Liver (tissue), 9 donors: ENCODE data around the gene RNF215. TPM values are rescaled to one million over a fixed set of nuclear protein-coding genes. Genes with fewer than 3 reads are reported as not detected.

Experiments used
- DNase-seq: peaks from one replicate; pipeline ENCODE4 v3.0.0-alpha.2; 2017; ENCODE audit warnings: low spot score
- H3K27ac ChIP-seq, 2 donors: one replicate each; pipeline ENCODE4 v1.7.0; 2013; ENCODE audit warnings: inconsistent platforms in 2 of 2, low read length in 2 of 2, control low read depth in 1 of 2, low read depth in 1 of 2, mild to moderate bottlenecking in 1 of 2
- H3K27me3 ChIP-seq, 4 donors: one replicate each; pipeline versions ENCODE4 v1.6.1 to v1.7.0; 2013; ENCODE audit warnings: low read length in 3 of 4, inconsistent platforms in 1 of 4, mild to moderate bottlenecking in 1 of 4, moderate library complexity in 1 of 4; ENCODE audit not compliant: control insufficient read depth in 4 of 4, insufficient read depth in 4 of 4
- H3K36me3 ChIP-seq, 4 donors: one replicate each; pipeline versions ENCODE4 v1.6.1 to v1.7.0; 2013; ENCODE audit warnings: low read length in 3 of 4, mild to moderate bottlenecking in 3 of 4, low read depth in 1 of 4, moderate library complexity in 1 of 4; ENCODE audit not compliant: control insufficient read depth in 4 of 4, insufficient read depth in 3 of 4
- H3K4me1 ChIP-seq, 4 donors: one replicate each; pipeline versions ENCODE4 v1.6.1 to v1.7.0; 2013; ENCODE audit warnings: low read length in 3 of 4, mild to moderate bottlenecking in 3 of 4, moderate library complexity in 1 of 4; ENCODE audit not compliant: control insufficient read depth in 4 of 4, insufficient read depth in 4 of 4
- H3K4me3 ChIP-seq, 3 donors: one replicate each; pipeline versions ENCODE4 v1.6.1 to v1.7.0; 2013; ENCODE audit warnings: low read length in 3 of 3, control low read depth in 1 of 3, low read depth in 1 of 3, mild to moderate bottlenecking in 1 of 3
- H3K9ac ChIP-seq, 2 donors: one replicate each; pipeline ENCODE4 v1.7.0; 2013; ENCODE audit warnings: low read length in 2 of 2, mild to moderate bottlenecking in 2 of 2, moderate library complexity in 2 of 2, control low read depth in 1 of 2, low read depth in 1 of 2
- H3K9me3 ChIP-seq, 4 donors: one replicate each; pipeline versions ENCODE4 v1.6.1 to v1.7.0; 2013; ENCODE audit warnings: low read length in 3 of 4; ENCODE audit not compliant: control insufficient read depth in 4 of 4
- ATF3 ChIP-seq: IDR thresholded peaks from 2 replicates; pipeline ENCODE4 v1.6.1; 2016; ENCODE audit warnings: antibody characterized with exemption
- CTCF ChIP-seq: fragments of 150-350 bp; IDR thresholded peaks from 2 replicates; pipeline ENCODE4 v1.5.1; 2017; ENCODE audit warnings: improper control_type of control experiment, low read depth, low read length; ENCODE audit not compliant: missing input control
- EGR1 ChIP-seq, 2 donors: IDR thresholded peaks; 2 replicates each; pipeline ENCODE4 v1.6.1; 2016 to 2018; ENCODE audit warnings: antibody characterized with exemption in 2 of 2, low read depth in 2 of 2
- FOXA1 ChIP-seq: IDR thresholded peaks from 2 replicates; pipeline ENCODE4 v1.6.1; 2016; ENCODE audit warnings: antibody characterized with exemption
- FOXA2 ChIP-seq: IDR thresholded peaks from 2 replicates; pipeline ENCODE4 v1.6.1; 2016; ENCODE audit warnings: antibody characterized with exemption
- GABPA ChIP-seq, 2 donors: IDR thresholded peaks in 1 of 2; conservative IDR thresholded peaks in 1 of 2; 2 replicates each; pipeline ENCODE4 v1.6.1; 2016; ENCODE audit warnings: antibody characterized with exemption in 2 of 2, mild to moderate bottlenecking in 1 of 2, moderate library complexity in 1 of 2
- HNF4A ChIP-seq, 2 donors: conservative IDR thresholded peaks; 2 replicates each; pipeline ENCODE4 v1.6.1; 2016; ENCODE audit warnings: antibody characterized with exemption in 2 of 2, mild to moderate bottlenecking in 2 of 2
- HNF4G ChIP-seq: IDR thresholded peaks from 2 replicates; pipeline ENCODE4 v1.6.1; 2016; ENCODE audit warnings: antibody characterized with exemption
- JUND ChIP-seq, 2 donors: IDR thresholded peaks; 2 replicates each; pipeline ENCODE4 v1.6.1; 2016; ENCODE audit warnings: antibody characterized with exemption in 2 of 2
- MAX ChIP-seq: IDR thresholded peaks from 2 replicates; pipeline ENCODE4 v1.6.1; 2016; ENCODE audit warnings: antibody characterized with exemption
- NR2F2 ChIP-seq: IDR thresholded peaks from 2 replicates; pipeline ENCODE4 v1.6.1; 2016; ENCODE audit warnings: antibody characterized with exemption
- RAD21 ChIP-seq, 2 donors: IDR thresholded peaks; 2 replicates each; pipeline ENCODE4 v1.6.1; 2016; ENCODE audit warnings: antibody characterized with exemption in 2 of 2, mild to moderate bottlenecking in 2 of 2
- REST ChIP-seq: IDR thresholded peaks from 2 replicates; pipeline ENCODE4 v1.6.1; 2016; ENCODE audit warnings: antibody characterized with exemption, mild to moderate bottlenecking
- RXRA ChIP-seq, 2 donors: IDR thresholded peaks; 2 replicates each; pipeline ENCODE4 v1.6.1; 2017 to 2018; ENCODE audit warnings: antibody characterized with exemption in 2 of 2, mild to moderate bottlenecking in 1 of 2
- SP1 ChIP-seq: IDR thresholded peaks from 2 replicates; pipeline ENCODE4 v1.6.1; 2018; ENCODE audit warnings: antibody characterized with exemption, mild to moderate bottlenecking
- TAF1 ChIP-seq: conservative IDR thresholded peaks from 2 replicates; pipeline ENCODE4 v1.6.1; 2016; ENCODE audit warnings: antibody characterized with exemption, mild to moderate bottlenecking
- YY1 ChIP-seq: IDR thresholded peaks from 2 replicates; pipeline ENCODE4 v1.6.1; 2016; ENCODE audit warnings: antibody characterized with exemption, mild to moderate bottlenecking
- ZBTB33 ChIP-seq: IDR thresholded peaks from 2 replicates; pipeline ENCODE4 v1.6.1; 2016; ENCODE audit warnings: antibody characterized with exemption
- WGBS: extraction: QIAGEN DNeasy Blood & Tissue Kit; methylation state at CpG from one replicate; pipeline ENCODE4 v1.1.7; 2013; 5-methylcytosine and 5-hydroxymethylcytosine counted together
- polyA plus RNA-seq, 2 donors: library from polyadenylated mRNA; stranded (reverse) in 1 of 2; unstranded in 1 of 2; fragments of 200-250 nt in 1 of 2; fragments of >200 nt in 1 of 2; fragmentation: Nextera tagmentation in 1 of 2; extraction: Ambion mirVana in 1 of 2; gene quantifications; one replicate each; pipeline versions ENCODE4 v1.2.1 to v1.2.3, GENCODE V29; 2013 to 2015
- total RNA-seq, 2 donors: library from RNA; depleted of rRNA; stranded (reverse); fragments of >200 nt; gene quantifications; one replicate each; pipeline ENCODE4 v1.2.3, GENCODE V29; 2014
- donor health status: healthy.
- donor health status: healthy.
- donor health status: healthy.
- donor health status: healthy.
- donor health status: healthy.

RNF215 gene
- total and polyA plus RNA-seq, 4 donors = 0.71 to 7.3 (median 5.8) TPM

- TF ChIP-seq GABPA (IDR thresholded peaks at IDR 0.05 in 1 of 2, conservative IDR thresholded peaks at IDR 0.05 in 1 of 2) = no peak
- no peak for TF ChIP-seq SP1
- TF ChIP-seq NR2F2 = no peak
- TF ChIP-seq FOXA2 = no peak
- no peak for TF ChIP-seq HNF4G
- TF ChIP-seq TAF1 = no peak
- no peak for TF ChIP-seq MAX
- TF ChIP-seq ATF3 = no peak
- no peak for TF ChIP-seq RXRA (IDR thresholded peaks at IDR 0.05)
- no peak for TF ChIP-seq CTCF
- TF ChIP-seq FOXA1 = no peak
- no peak for TF ChIP-seq EGR1 (IDR thresholded peaks at IDR 0.05; ENCODE audit: low read depth in 2 of 2)
- TF ChIP-seq REST = no peak
- no peak for TF ChIP-seq YY1
- no peak for TF ChIP-seq RAD21 (IDR thresholded peaks at IDR 0.05)
- no peak for TF ChIP-seq ZBTB33
- no peak for TF ChIP-seq JUND (IDR thresholded peaks at IDR 0.05)
- TF ChIP-seq HNF4A (conservative IDR thresholded peaks at IDR 0.05) = no peak
- Histone ChIP-seq H3K27me3 (no peaks in the 10 kb centered on the region), H3K27ac (no peak overlapping the region), H3K9ac (no peak overlapping the region), H3K4me3 (no peak overlapping the region), H3K36me3 (peaks cover 28 to 60% (median 45%) of the 10 kb centered on the region in 4 donors), H3K9me3 (no peaks in the 10 kb centered on the region), H3K4me1 (peaks cover 0 to 6% (median 4%) of the 10 kb centered on the region in 4 donors)
- no peak for DNase-seq
- WGBS = 93% methylated on average over 2 of the region's 2 CpGs
Observed at GRCh38 chr22:30332994-30333706, 54.1 kb downstream of the RNF215 start.
